Mesenteric fat pad (tissue), 1 donor: ENCODE measurements around the gene VPS33B. TPM values are rescaled to one million over a fixed set of nuclear protein-coding genes. Genes with fewer than 3 reads are reported as not detected.

Experiments used
- DNase-seq: peaks from one replicate; pipeline ENCODE4 v3.0.0-alpha.2; 2020; ENCODE audit warnings: low spot score
- total RNA-seq: library from RNA; stranded (reverse); fragmentation: NEBNext Ultra II Directional; extraction: Animal tissue kit (Norgen Biotek cat#: 25700); gene quantifications from one replicate; pipeline ENCODE4 v1.2.1, GENCODE V29; 2021
- donor health status: DM: yes; HTN: yes; CAD: no.

Gene VPS33B
- total RNA-seq, 1 donor from 2014 or later: 13.4 TPM

GRCh38 chr15:90982135-90982534, 40.3 kb downstream of the VPS33B start:
- DNase-seq: no peak

GRCh38 chr15:90981681-90982080, 40.7 kb downstream of the VPS33B start:
- DNase-seq: no peak

- DNase-seq: no peak
Observed at GRCh38 chr15:90979582-90979981, 42.8 kb downstream of the VPS33B start.

- no peak for DNase-seq
Observed at GRCh38 chr15:90974216-90974615, 48.2 kb downstream of the VPS33B start.

GRCh38 chr15:90972133-90972532, 50.3 kb downstream of the VPS33B start:
- no peak for DNase-seq

- no peak for DNase-seq
Observed at GRCh38 chr15:90970274-90970673, 52.1 kb downstream of the VPS33B start.

GRCh38 chr15:90968434-90968833, 54.0 kb downstream of the VPS33B start:
- DNase-seq: no peak

GRCh38 chr15:90967206-90967605, 55.2 kb downstream of the VPS33B start:
- no peak for DNase-seq

GRCh38 chr15:90966262-90966661, 56.1 kb downstream of the VPS33B start:
- DNase-seq: no peak

GRCh38 chr15:90962021-90962420, 60.4 kb downstream of the VPS33B start:
- no peak for DNase-seq

GRCh38 chr15:90960298-90961091, 61.9 kb downstream of the VPS33B start:
- no peak for DNase-seq

GRCh38 chr15:90959894-90960293, 62.5 kb downstream of the VPS33B start:
- no peak for DNase-seq

- no peak for DNase-seq
Observed at GRCh38 chr15:90959028-90959595, 63.3 kb downstream of the VPS33B start.

GRCh38 chr15:90957791-90958190, 64.6 kb downstream of the VPS33B start:
- no peak for DNase-seq

GRCh38 chr15:90957031-90957790, 65.2 kb downstream of the VPS33B start:
- no peak for DNase-seq

- DNase-seq: no peak
Observed at GRCh38 chr15:90956274-90957030, 65.9 kb downstream of the VPS33B start.

GRCh38 chr15:90955624-90956273, 66.6 kb downstream of the VPS33B start:
- DNase-seq: no peak

GRCh38 chr15:90954712-90955623, 67.4 kb downstream of the VPS33B start, which contains the start of gene RCCD1:
Gene RCCD1 (plus strand): TSS chr15:90954884. CDS start chr15:90956735, 1,851 bp downstream.
- DNase-seq: peak; percentile 98

- no peak for DNase-seq
Observed at GRCh38 chr15:90953947-90954711, 68.3 kb downstream of the VPS33B start.
